ENCODE measurements around the gene PLAC8L1.

PLAC8L1 gene

DNA sequence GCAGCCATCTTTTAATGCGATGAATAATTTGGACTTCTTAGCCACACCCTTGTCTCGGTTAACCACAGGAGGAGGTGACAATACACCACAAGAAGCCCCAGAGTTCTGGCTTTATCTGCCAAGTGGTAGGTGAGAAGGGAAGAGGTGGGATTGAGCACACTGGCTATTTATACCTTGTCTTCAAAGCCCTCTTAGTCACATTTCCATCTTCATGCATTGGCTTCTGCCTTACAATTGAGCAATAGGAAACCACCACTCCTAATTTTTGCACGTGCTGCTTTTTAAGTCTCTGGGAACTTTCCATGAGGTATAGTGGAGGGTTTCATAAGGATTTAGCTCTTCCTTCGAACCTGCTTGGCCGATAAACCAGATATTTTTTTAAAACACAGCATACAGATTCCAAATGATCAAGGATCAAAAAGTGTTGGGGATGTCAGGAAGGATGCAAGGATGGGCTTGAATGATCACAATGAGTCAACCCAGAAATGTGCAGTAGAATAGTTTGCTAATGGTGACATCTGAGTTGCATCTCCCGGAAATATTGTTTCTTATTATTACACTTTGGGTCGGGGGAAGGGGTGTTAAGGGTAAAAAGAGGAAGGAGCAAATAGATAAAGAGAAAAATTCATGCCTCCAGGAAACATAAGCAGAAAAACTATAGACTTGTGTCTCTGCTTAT lies 25.5 kb downstream of the PLAC8L1 start:
- DNase-seq (ENCODE audit: low read depth): peak; percentile 20

DNA sequence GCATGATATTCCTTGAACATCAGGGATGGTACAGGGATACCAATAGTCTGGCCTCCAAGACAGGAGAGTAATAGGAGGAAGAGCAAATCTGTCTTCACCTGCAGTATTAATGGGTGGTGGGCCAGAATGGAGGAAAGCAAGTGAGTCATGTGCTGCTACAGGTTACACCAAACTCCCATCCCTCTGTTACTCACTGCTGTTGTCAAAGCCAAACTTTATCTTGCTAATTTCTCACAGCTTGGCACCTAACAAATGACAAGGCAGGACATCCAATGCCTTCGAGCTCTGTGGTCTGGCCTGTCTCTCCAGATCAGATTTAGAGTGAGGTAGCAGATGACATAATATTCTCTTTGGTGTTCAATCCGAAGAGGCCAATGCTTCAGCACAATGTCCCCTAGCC lies 26.8 kb downstream of the PLAC8L1 start:
- DNase-seq (ENCODE audit: low read depth): no peak

DNA sequence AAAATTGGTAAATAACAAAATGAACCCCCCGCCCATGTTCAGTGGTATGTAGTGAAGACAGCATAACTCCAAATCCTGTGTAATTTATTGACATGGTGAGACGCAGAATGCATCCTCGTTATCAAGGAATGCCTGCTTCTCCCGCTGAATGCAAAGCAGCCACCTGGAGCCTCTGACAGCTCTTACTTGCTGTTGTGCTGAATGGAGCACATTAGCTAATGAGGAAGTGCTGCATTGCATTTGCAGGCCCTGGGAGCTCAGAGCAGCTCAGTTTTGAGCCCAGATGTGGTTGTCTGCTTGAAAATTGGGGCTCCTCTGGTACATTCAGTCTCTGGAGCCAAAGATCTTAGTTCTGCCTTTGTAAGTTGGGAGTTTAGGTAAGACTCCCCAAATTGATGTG lies 28.9 kb downstream of the PLAC8L1 start:
- no peak for DNase-seq (ENCODE audit: low read depth)

DNA sequence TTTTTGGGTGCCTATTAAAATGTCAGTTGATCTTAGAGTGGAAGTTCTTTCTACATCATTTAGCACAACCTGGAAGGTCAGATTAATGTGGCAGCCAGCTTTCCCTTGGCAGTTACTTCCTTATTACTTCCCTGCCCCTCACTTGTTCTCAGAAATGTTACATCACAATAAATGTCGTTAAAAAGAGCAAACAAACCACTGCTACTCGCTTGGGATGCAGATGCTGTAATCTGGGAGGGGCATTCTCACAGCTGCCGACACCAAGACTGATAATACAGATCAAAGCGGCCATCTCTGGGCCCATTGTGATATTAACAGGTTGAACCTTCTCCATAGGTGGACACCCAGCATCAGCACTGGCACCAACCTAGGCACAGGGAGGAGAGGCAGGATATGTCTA lies 29.3 kb downstream of the PLAC8L1 start:
- no peak for DNase-seq (ENCODE audit: low read depth)

DNA sequence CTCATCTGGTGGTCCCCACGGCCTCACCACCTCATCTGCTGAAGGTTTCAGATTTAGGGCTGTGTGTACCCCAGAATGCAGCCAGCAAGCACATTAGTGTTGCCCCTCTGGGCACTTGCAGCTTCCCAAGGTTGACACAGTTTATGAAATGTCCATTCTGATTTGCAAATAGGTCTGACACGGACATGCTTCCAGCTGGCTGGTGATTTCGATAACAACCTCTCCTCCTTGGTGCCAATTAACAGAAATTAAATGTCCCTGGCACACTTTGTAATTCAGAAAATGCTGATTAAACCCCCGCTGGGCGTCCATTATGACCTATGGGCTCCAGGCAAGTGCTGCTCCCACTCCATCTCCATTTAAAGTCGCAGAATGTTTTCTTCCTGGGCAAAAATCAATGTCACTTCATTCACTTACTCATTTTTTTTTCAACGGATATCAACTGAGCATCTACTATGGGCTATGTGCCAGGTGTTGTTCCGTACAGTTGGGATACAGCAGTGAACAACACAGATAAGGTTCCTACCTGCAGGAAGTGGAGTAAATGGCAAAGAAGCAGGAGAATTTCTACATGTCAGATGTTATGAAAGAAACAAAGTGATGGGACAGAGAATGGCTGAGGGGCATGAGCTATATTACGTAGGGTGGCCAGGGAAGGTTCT lies 32.0 kb downstream of the PLAC8L1 start:
- no peak for DNase-seq (ENCODE audit: low read depth)

DNA sequence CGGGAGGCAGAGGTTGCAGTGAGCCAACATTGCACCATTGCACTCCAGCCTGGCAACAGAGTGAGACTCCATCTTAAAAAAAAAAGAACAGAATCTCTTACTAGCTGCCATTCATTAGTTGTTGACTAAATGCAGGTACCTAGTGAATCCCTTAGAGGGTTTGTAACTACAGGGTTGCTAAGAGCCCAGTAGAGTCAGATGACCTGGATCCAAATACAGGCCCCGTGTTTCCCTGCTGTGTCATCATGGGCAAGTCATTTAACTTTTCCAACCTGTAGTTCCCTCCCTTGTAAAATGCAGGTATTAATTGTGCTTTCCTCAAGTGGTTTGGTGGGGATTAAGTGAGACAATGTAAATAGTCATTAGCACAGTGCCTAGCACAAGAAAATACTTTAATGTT lies 32.8 kb downstream of the PLAC8L1 start:
- DNase-seq (ENCODE audit: low read depth): no peak

DNA sequence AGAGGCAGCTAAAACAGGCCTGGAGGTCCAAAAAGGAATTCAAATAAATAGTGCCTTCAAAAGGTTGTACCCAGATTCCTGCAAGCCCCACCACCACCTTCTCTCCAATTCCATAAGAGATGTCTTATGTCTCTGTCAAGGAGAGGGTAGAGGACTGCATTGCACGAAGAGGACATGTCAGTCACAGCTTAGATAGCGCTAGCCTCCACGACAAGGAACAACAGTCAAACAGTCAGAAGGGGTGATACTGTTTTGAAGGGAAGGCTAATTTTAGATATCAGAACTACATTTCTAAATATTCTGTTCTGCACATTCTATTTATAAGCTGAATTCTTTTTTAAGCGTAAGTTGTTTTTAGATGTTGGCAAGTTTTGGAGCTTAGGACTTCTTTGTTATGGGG lies 34.2 kb downstream of the PLAC8L1 start:
- DNase-seq (ENCODE audit: low read depth): no peak

DNA sequence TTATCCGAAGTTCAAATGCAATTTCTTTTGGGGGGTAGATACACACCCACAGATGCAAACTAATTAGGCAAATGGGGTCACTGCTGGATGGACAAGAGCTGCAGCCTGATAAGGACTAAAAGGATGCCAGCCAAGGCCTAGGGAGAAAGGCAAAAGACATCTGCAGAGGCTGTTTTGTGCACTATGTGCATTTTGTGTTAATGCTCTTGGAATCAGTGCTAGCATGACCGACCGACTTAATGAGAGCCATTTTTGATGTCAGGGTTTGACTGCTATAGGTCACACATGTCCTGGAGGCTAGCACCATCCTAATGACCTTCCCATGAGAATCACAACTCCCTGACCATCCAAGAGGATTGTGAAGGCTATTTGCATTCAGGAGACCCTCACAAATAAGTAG lies 34.6 kb downstream of the PLAC8L1 start:
- no peak for DNase-seq (ENCODE audit: low read depth)

DNA sequence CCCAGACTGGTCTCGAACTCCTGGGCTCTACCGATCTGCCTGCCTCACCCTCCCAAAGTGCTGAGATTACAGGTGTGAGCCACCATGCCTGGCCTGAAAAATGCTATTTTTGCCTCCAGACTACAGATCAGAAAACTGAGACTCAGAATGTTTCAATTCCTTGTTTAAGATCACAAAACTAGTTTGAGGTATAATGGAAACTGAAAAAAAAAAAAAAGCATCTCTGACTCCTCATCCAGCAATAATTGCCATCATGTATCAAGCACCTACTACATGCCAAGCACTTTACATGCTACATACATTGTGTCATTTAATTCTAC lies 35.6 kb downstream of the PLAC8L1 start:
- DNase-seq (ENCODE audit: low read depth): no peak

DNA sequence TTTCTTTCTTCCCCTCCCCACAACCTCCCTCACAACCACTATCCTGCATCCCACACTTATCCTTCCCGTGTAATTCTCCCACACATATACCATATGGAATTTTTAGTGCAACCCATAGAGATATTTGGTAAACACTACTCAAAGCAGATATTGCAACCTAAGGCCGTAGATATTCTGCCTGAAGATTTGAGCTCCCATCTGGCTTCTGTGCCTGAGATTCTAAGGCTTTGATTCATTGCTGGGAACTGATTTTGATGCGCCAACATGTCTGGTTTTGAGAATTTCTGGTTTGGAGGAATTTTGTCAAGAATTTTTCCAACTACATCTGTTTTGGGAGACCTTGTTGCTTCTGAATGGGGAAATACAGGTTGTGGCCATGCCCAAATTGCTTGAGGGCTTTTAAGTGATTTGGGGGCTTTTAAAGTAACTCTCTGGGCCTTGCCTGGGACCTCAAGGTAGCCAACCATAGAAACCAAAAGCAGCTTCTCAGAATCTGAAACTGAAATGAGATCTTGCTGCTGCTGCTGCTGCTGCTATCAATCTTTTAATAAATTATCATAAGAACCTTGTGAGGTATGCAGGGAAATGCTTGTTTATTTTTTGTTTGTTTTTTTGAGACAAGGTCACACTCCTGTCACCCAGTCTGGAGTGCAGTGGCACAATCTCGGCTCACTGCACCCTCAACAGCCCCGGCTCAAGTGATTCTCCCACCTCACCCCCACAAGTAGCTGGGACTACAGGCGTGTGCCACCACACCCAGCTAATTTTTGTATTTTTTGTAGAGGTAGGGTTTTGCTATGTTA lies 36.2 kb downstream of the PLAC8L1 start:
- no peak for DNase-seq (ENCODE audit: low read depth)

DNA sequence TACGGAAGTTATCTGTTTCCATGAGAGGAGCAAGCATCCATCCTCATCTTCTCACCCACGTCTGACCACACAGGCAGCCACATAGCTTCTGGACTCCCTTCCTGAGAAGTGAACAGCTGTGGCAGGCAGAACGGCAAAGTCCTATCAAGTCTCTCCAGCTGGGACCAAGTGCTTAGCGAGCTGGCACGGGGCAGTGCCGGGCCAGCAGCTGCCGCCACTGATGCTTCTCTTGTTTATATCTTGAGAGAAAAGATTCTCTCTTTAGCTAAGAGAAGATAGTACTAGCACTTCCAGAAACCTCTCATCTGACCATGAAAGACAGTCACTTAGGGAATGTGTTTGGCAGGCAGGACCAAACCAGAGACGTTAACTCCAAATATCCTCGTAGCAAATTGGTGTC lies 37.2 kb downstream of the PLAC8L1 start:
- DNase-seq (ENCODE audit: low read depth): no peak

DNA sequence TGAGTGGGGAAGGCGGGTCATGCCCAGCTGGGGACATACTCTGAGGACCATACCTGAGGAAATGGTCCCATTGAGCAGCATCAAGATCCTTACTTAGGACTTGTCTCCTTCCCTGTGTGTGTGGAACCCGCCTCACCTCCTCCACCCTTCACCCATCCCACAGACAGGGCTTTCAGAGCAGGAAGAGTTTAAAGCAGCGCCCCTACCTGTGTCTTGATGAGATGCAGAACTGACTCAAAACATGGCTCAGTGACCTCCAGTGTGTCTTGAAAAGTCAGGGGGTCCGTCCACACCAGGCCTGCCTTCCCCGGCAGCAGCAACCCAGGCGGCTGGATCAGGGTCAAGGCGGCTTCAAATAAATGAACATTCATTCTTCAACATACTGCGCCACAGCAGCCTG lies 38.4 kb downstream of the PLAC8L1 start:
- DNase-seq (ENCODE audit: low read depth): no peak

DNA sequence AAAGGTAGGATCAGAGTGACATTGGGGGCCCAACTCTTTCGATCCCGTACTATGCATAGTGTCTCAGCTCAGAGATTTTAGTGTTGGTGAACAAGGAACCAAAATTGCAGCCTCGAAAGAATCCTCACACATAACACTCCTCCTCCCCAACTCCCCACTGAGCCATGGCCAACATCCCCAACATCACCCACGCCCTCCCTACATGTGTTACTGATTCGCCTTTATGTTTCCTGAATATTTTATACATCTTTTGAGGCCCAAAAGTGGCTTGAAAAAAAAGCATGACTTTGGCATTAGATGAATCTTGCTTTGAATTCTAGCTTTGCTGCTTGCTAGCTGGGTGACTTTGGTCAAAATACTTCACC lies 45.2 kb downstream of the PLAC8L1 start:
- DNase-seq (ENCODE audit: low read depth): no peak

DNA sequence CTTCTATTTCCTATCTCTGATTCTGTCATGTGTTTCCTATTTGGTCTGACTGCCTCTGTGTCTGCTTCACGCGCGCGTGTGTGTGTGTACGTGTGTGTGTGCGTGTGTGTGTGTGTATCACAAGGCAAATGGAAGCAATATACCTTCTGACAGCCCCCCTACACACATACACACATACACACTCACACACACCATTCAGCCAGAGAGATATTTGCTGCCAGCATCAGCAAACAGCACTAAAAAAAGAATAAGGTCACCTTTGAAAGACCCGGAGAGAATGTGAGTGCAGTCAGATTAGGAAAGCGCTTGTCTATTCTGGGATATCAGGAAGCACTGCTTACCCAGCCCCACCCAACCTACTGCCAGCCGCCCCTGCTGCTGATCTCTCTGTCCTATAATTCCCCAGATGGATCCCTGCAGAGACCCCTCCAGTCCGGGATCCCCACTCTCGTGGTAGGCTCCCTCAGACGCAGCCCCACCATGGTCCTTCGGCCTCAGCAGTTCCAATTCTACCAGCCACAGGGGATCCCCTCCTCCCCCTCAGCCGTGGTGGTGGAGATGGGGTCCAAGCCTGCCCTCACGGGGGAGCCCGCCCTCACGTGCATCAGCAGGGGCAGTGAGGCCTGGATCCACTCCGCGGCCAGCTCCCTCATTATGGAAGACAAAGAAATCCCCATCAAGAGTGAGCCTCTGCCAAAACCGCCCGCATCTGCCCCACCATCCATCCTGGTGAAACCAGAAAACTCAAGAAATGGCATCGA lies 45.7 kb downstream of the PLAC8L1 start:
- no peak for DNase-seq (ENCODE audit: low read depth)

DNA sequence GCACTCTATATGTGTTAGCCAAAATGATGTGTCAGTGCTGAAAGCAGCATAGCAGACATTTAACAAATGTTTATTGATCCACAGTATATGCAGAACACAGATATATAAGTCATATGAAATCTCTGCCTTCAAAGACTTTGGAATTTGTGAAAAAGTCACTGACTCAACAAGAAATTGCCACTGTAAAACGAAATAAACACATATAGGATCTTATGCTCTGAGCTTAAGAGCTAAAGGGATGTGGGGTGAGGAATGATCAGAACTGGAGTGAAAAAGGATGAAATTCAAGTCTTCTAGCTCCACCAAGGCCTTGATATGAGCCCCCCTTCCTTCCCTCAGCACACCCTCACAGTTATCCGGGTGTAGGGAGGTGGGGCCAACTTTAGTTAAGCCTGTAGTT lies 49.9 kb downstream of the PLAC8L1 start:
- no peak for DNase-seq (ENCODE audit: low read depth)

DNA sequence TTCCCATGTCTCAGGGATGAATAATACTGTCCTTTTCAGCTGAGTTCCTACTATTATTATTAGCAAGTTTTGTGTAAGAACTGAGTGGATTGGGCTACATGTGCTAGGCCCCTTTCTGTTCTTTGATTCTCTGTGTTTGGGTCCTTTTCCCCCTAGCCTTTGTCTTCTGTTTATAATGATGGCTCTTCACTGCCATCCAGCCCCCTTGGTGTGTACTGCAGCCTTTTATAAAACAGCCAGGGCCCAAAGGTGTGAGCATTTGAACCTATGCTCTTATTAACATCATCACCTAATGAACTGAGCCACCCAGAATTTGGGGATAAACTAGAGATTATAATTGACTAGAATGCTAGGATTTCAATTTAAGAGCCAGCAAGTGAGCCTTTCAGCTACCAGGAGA lies 52.6 kb downstream of the PLAC8L1 start:
- peak; percentile 32 for DNase-seq (ENCODE audit: low read depth)

DNA sequence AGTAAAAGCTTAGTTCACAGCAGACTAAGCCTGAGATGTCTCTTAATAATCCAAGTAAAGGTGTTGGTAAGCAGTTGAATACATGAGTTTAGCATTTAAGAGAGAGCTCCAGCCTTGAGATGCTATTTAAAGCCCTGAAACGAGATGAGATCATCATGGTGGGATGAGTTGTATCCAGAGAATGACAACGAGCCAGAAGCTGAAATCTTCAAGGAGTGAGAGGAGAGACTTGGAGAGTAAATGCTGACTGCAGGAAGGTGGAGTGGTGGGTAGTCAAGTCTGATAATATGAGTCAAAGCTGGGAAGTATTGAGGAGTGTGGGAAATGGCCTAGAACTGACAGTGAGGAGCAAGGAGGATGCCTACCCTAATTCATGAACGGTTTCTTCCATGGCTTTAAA lies 53.7 kb downstream of the PLAC8L1 start:
- DNase-seq (ENCODE audit: low read depth): peak; percentile 60

DNA sequence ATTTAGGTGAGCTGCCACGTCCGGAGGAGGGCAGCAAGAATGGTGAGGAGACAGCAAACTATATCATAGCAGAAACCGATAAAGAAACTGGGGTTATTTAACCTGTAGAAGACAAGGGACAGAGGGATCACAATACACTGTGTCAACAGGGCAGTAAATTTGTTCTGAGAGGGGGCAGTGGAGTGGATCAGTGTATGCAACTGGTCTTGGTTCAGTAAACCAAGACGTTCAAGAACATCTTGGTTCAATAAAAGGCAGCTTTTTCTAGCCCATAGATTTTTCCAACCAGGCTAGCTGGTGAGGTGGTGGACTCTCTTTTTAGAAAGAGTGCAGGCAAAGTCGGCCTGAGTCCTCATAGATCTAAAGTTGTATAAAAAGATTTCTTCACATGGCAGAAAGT lies 55.3 kb downstream of the PLAC8L1 start:
- no peak for DNase-seq (ENCODE audit: low read depth)

DNA sequence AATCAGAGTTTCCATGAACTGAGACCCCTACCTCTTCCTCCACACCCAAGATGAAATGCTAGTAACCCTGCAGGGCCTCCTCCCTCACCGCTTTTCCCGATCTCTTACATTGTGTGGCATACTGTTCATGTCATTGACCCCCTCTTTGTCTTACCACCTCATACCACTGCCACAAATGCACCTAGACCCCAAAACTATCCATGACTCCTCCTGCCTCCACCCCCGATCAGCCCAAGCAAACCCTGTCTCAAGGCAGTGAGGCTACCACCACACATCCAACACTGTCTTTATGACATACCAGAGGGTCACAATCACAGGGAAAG lies 55.7 kb downstream of the PLAC8L1 start:
- DNase-seq (ENCODE audit: low read depth): no peak

DNA sequence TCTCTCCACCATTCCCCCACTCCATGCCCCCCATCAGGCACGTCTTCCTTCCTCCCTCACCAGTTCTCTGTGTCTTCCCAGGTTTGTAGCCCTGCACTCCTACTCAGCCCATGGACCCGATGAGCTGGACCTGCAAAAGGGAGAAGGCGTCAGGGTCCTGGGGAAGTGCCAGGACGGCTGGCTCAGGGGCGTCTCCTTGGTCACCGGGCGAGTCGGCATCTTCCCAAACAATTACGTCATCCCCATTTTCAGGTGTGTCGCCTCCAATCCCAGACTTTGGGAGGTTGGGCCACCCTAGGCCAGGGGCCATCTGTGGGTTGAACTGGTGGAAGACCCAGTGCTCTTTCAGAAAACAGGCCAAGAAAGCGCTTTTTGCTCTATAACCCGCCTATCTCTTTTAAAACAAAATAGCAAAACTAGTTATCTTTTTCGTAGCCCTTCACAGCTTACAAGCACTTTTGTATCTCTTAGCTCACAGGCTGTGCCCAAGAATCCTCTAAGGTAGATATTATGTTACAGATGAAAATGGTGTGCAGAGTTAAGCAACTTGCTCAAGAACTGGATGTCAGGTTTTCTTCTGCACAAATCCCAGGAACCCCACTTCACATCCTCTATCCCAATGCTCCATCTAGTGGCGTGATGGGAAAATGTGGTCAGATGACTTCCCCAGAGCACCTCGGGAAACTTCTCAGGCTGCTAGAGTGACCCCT lies 56.2 kb downstream of the PLAC8L1 start:
- DNase-seq (ENCODE audit: low read depth): peak; percentile 81

DNA sequence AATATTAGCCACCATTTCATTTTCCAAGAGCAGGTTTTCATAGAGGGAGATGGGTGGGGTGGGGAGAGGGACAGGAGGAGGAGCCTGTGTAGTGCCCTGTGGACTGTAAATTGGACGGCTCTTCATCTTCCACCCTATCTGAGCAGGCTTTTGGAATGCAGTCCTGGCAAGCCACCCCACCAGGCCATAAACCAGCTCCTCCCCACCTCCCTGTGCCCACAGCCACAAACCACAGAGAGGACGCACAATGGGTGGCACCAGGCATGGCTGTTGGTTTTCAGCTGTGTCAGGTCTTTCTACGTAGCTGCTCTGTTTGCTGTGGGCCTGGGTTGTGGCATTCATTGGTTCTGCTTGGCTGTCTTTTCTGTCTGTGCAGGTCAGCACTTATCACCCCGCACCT lies 58.0 kb downstream of the PLAC8L1 start:
- no peak for DNase-seq (ENCODE audit: low read depth)

DNA sequence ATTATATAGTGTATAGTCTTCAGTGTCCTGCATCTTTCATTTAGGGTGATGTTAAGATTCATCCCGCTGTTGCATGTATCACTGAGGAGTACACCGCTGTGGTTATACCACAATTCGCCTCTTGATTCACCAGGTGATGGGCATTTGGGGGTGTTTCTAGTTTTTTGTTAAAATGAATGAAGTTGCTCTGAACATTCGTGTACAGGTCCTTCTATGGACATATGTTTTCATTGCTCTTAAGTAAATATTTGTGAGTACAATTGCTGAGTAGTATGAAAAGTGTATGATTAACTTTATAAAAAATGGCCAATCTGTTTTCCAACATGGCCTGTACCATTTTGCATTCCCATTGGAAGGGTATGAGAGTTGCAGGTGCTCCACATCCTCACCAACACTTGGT lies 61.7 kb downstream of the PLAC8L1 start:
- DNase-seq (ENCODE audit: low read depth): no peak

Data from ELR (cell line).